ENCODE measurements around the gene CORO1C.

Gene CORO1C

DNA sequence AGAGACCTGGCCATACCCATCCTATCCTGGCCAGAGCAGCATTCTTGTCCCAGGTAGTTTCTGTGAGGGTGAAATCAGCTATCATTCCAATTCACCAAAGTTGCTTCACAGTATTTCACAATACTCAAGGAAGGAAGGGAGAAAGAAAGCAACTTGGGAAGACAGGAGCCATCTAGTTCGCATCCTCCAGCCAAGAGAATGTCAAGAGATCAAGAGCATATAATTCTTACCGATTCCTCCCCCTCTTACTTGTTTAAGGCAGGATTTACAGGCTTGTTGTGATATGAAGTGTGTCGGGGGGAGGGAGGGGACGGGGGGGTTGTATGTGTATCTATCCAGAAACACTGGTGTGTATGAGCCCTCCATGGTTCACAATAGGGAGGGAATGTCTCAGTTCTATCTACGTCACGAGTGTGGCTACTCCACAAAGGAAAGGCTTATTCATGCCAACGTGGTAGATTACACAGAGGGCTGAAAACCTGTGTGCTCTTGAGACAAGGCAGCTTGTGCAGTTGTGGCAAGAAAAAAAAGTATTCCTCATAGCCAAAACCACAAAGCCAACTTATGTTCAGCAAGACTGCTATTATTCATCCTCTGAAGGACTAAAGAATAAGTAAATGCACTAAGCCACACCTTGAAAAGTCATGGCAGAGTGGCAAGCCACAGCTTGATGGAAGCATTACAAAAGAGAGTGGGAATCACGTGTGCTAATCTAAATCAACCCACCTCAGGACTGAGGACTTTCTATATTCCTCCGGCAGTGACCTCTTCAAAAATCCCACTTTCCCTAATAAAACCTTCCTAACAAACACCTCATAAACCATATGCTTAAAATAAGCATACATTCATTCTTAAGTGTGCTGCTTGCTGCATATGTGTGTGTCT lies 35.0 kb downstream of the CORO1C start:
- DNase-seq: peak; percentile 73 to 91 (median 83)

- DNase-seq: peak; percentile 39 to 66 (median 64)
Observed at GRCh38 chr12:108694812-108695278, 36.5 kb downstream of the CORO1C start.

DNA sequence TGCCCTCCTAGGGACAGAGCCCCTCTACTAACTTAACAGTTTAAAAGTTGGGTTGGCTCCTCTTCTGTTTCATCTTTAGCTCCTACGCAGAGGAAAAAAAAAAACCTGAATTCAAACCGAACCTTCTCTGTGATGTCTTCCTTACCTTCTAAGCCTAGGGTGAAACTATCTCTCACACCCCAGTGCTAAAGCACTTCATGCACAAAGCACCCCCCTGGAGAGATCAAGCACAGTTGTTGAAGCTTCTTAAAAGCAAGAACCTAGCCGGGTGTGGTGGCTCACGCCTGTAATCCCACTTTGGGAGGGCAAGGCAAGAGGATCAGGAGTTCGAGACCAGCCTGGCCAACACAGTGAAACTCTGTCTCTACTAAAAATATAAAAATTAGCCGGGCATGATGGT lies 37.6 kb downstream of the CORO1C start:
- no peak for DNase-seq

- DNase-seq: no peak
Observed at GRCh38 chr12:108693186-108693730, 38.1 kb downstream of the CORO1C start.

GRCh38 chr12:108691998-108692808 lies 39.1 kb downstream of the CORO1C start:
- DNase-seq: peak; percentile 67 to 74 (median 71)

DNA sequence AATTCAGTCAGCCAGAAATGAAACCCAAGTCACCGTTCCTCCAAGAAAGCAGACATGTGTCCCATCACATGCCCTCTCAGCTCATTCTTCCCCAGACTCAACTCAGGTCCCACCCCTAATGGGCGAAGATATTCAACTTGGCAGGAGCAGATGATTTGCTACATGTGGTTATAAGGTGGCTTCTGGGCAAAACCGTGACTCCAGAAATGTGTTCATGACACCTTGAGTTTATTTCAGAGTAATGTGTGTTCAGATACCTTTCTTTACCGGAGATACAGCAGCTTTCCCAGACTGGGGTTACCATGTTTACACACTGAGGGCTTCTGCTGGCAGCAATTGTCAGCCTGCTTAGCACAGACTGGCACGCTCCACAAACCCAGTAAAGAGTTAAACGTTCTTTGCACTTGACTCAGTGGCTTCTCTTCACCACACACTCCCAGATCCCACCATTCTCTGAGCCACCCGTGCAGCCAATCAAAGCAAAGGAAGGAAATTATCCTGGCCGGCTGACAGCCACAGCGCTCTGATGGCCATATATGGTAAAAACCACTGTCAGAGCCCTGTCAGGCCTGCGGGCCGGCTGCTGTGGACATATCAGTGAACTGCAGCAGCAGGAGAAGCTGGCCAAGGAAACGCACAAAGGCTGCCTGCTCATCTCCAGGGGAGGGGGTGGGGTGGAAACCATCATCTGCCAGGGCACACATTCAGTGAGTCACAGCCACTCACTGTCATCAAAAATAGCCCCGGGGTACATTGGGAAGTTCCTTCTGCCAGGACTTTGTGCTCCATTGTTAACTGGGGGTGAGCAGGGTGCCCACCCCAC lies 39.9 kb downstream of the CORO1C start:
- peak; percentile 96 to 98 (median 97) for DNase-seq

GRCh38 chr12:108690542-108691174 lies 40.7 kb downstream of the CORO1C start:
- DNase-seq: no peak

GRCh38 chr12:108690191-108690518 lies 41.2 kb downstream of the CORO1C start:
- no peak for DNase-seq

DNA sequence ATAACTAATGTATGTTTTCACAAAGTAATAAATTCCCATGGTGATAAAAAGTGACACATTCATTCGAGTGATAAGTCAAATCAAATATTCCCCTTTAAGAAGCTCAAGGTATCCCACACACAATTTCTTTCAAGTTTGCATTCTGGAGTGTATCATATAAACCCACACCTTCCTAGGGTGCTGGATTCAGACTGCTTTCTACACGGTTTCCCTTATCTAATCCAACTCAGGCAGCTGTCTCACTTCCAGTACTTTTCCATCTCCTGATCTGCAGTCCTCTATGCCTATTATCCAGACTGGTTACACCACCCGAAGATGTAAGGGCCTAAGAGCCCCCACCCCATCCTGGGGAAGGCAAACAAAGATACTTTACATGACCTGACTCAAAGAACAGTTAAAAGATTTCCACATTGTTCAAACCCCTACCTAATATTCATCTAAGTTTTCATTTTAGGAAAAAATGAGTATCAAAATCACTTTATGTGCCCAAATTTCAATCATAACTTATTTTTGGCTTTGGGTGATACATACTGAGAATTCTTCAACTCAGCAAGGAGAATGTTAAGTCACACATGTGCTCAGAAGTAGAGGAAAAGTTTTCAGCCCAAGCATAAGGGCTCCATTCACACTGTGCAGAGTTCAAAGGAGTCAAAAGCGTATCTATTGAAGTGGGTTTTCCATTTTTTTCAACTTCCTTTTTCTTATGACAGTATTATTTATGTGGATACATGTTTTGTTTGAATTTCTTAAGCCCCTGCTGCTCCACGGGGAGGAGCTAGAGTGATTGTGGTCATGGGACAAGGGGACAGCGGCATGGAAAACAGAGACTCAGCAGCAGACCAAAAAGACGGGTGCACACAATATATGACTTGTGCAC lies 41.8 kb downstream of the CORO1C start:
- peak; percentile 81 to 93 (median 87) for DNase-seq

DNA sequence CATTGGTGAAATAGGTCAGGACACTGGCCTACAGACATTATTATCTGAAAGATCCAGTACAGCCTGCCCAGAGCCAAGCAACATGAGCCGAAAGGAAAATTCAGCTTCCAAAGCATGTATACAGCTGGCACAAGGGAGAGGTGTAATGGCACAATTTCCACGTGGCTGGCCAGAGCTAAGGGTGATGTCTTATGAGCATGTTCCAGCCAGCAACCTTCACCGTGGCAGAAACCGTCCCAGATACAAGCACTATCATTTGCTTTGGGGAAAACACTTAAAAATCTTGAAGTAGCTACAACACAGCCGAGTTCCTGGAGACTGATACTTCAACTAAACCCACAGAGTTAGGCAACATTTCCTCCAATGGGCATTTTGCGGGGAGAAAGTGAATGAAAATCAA lies 44.5 kb downstream of the CORO1C start:
- DNase-seq: no peak

GRCh38 chr12:108685469-108686260 lies 45.7 kb downstream of the CORO1C start:
- DNase-seq: no peak

DNA sequence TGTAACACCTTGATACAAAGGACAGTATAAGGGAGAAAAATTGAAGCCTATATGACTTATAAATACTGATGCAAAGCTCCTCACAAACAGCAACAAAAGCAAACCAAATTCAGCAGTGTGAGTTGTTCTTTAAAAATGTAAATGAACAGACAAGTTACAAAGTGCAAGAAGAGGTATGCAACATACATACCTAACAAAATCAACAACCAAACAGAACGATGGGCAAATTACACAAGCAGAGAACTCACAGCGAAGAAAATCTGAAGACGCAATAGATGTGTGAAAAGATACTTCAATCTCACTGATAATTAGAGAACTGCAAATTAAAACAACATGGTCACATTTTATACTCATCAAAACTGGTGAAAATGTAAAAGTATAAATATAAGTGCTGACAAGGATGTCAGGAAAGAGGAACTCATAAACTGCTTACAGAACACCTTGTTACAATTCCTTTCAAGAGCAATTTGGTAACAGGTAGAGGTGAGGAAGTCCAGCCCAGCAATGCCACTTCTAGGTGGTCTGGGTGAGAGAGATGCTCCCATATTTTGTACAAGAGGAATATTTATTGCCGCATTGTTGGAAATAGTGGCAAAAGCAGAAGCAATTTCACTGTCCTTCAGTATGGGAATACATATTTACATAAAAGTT lies 47.3 kb downstream of the CORO1C start:
- no peak for DNase-seq

- no peak for DNase-seq
Observed at GRCh38 chr12:108681317-108681716, 50.0 kb downstream of the CORO1C start.

DNA sequence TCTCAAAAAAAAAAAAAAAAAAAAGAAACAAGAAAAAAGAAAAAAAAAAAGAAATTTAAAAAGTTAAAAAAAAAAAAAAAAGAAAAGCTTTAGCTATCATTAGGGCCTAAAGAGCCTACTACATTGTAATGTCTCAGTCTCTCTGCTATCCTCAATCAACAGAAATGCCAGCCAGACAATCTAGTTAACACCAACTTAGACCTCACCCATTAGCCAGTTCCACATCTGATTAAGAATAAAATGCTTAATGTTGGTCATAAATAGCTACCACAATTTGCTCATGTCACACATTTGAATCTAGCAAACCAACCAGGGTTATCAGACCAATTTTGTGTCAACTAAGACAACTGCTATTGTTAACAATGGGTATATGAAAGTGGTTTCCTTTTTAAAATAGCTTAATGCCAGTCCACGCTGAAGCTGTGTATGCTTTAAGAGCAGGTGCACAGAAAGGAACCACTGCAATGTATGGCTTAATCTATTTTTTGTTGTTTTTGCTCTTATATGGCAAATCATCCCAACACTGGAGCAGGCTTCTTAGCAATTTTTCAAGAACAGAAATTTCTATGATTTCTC lies 52.1 kb downstream of the CORO1C start:
- DNase-seq: no peak

DNA sequence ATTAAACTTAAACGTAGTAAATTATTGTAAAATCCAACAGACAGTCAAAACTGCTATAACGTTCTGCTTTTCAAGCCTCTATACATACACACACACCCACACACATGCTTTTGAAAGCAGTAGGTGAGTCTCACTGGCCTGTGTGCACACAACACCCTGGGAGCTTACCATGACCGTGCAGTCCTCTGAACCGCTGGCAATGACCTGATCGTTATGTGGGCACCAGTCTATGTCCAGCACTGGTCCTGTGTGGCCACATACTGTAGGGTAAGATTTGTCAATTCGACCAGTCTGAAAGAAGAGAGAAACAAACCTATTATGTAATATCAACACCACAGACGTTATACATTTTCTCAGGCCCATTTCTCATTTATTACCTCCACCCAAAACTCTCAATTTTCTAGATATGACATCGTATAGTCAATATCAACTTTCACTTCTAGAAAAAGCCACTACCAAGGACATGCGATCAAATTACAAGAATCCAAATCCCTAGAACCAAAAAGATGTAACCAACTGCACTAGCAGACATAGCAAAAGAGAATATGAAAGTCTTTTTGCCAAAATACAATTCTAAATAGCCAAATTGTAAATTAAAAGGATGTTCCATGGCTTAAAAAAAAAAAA lies 53.1 kb downstream of the CORO1C start:
- no peak for DNase-seq

- no peak for DNase-seq
Observed at GRCh38 chr12:108677381-108677780, 53.9 kb downstream of the CORO1C start.

DNA sequence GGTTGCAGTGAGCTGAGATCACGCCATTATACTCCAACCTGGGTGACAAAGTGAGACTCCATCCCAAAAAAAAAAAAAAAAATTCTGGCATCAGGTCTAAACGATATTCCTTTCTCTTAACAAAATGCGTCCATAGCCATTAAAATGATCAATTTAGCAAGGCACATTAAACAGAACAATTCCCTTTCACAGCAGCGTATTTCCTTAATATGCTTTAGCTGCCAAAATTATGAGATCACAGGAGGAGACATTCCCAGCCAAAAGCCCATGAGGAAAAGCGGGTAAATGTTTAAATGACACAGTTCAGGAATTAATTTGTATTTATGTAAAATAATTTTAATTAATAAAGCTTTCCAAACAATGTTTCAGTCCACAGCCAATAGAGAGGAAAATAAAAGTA lies 54.6 kb downstream of the CORO1C start:
- DNase-seq: no peak

DNA sequence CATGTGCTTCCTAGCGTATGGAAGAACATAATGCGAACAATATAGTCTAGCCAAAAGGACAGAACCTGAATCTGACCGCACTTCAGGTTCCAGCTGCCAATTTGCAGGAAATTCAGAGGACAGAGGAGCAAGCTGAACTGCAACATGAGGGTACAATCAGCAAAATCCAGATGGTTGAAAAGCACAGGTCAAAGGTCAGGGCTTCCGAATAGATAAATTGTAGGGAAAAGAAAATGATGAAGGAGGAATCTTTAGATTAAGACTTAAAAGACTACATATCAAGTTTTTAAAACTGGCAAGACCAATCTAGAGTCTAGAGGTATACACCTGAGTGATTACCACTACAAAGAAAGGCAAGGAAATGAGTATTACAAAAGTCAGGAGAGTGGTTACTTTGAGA lies 55.5 kb downstream of the CORO1C start:
- no peak for DNase-seq

GRCh38 chr12:108672054-108672453 lies 59.3 kb downstream of the CORO1C start:
- DNase-seq: no peak
